ENCODE measurements around the gene NMU. TPM values are rescaled to one million over a fixed set of nuclear protein-coding genes. Genes with fewer than 3 reads are reported as not detected.
"Not testable (repeated sequence)": the region's sequence is repeated elsewhere in the genome, so short reads cannot be mapped to it uniquely, and the experiment has no call there.

NMU gene
- total and polyA plus RNA-seq, 3 donors from 2014 or later, result 0.58 to 6.3 (median 4.3) TPM

DNA sequence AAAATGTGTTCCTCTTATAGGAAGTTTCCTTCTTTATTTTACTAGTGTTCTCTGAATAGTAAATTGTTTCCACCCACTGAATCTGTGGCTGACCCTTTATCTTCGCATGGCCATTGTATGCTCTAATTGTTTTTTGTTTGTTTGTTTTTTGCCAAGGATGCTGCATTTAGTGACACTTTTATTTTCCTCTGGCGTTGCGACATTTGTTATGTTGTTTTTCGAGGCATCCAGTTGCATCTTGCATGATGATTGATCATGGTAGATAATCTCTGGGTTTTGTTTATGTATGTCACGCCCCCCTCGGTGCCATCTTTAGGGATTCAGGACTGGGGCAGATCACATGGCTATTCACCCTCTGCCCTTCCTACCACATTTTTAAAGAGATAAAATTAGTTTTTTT lies 2.2 kb downstream of the NMU start:
- no peak overlapping the region for H3K4me3 ChIP-seq
- H3K9me3 ChIP-seq, result no peaks in the 10 kb centered on the region
- H3K36me3 ChIP-seq (ENCODE audit: low read depth, missing control alignments), result no peaks in the 10 kb centered on the region
- no peak for TF ChIP-seq POLR2A (IDR thresholded peaks at IDR 0.05)
- TF ChIP-seq, protein P1, sequence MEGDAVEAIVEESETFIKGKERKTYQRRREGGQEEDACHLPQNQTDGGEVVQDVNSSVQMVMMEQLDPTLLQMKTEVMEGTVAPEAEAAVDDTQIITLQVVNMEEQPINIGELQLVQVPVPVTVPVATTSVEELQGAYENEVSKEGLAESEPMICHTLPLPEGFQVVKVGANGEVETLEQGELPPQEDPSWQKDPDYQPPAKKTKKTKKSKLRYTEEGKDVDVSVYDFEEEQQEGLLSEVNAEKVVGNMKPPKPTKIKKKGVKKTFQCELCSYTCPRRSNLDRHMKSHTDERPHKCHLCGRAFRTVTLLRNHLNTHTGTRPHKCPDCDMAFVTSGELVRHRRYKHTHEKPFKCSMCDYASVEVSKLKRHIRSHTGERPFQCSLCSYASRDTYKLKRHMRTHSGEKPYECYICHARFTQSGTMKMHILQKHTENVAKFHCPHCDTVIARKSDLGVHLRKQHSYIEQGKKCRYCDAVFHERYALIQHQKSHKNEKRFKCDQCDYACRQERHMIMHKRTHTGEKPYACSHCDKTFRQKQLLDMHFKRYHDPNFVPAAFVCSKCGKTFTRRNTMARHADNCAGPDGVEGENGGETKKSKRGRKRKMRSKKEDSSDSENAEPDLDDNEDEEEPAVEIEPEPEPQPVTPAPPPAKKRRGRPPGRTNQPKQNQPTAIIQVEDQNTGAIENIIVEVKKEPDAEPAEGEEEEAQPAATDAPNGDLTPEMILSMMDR (IDR thresholded peaks at IDR 0.05), result no peak
- no peak for DNase-seq
- no peak overlapping the region for H3K27ac ChIP-seq
- intact Hi-C loops (cut with DNase I; ENCODE audit: low total_unique reads), result no loop called here
- 69 to 76% methylated on average over 6 of the region's 6 CpGs for WGBS, 2 donors
- no peaks in the 10 kb centered on the region for H3K4me1 ChIP-seq
- no peaks in the 10 kb centered on the region for H3K27me3 ChIP-seq

DNA sequence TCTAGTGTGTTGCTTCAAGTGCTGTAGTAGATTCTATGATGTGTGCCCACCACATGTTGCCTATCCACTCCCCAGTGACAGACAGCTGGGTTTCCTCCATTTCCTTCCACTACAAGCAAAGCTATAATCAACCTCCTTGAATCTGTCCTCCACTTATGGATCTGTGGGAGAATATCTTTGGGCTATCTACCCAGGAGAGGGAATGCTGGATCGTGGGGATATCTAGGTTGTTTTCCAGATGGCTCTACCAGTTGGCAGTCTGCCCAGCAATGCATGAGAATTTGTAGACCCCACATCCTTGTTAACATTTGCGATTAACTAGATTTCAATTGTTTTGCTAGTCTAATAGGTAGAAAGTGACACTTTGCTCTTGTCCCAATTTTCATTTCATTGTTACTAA lies 10.3 kb downstream of the NMU start:
- Histone ChIP-seq H3K27ac (no peak overlapping the region), H3K9me3 (no peaks in the 10 kb centered on the region), H3K4me3 (no peak overlapping the region), H3K4me1 (no peaks in the 10 kb centered on the region), H3K36me3 (ENCODE audit: low read depth, missing control alignments) (no peaks in the 10 kb centered on the region), H3K27me3 (no peaks in the 10 kb centered on the region)
- TF ChIP-seq, protein P1 (IDR thresholded peaks at IDR 0.05), result no peak
- TF ChIP-seq POLR2A (IDR thresholded peaks at IDR 0.05), result no peak
- 50 to 63% methylated on average over 2 of the region's 2 CpGs for WGBS, 2 donors
- intact Hi-C loops (cut with DNase I; ENCODE audit: low total_unique reads), result no loop called here
- DNase-seq, result no peak

DNA sequence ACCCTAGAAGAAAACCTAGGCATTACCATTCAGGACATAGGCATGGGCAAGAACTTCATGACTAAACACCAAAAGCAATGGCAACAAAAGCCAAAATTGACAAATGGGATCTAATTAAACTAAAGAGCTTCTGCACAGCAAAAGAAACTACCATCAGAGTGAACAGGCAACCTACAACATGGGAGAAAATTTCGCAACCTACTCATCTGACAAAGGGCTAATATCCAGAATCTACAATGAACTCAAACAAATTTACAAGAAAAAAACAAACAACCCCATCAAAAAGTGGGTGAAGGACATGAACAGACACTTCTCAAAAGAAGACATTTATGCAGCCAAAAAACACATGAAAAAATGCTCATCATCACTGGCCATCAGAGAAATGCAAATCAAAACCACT lies 12.0 kb downstream of the NMU start:
- 60 to 86% methylated on average over 1 of the region's 1 CpG for WGBS, 2 donors
- H3K4me3 ChIP-seq; H3K27ac ChIP-seq; H3K36me3 ChIP-seq (ENCODE audit: low read depth, missing control alignments); H3K4me1 ChIP-seq; DNase-seq; H3K27me3 ChIP-seq; H3K9me3 ChIP-seq; intact Hi-C loops (cut with DNase I; ENCODE audit: low total_unique reads): not testable (repeated sequence)

DNA sequence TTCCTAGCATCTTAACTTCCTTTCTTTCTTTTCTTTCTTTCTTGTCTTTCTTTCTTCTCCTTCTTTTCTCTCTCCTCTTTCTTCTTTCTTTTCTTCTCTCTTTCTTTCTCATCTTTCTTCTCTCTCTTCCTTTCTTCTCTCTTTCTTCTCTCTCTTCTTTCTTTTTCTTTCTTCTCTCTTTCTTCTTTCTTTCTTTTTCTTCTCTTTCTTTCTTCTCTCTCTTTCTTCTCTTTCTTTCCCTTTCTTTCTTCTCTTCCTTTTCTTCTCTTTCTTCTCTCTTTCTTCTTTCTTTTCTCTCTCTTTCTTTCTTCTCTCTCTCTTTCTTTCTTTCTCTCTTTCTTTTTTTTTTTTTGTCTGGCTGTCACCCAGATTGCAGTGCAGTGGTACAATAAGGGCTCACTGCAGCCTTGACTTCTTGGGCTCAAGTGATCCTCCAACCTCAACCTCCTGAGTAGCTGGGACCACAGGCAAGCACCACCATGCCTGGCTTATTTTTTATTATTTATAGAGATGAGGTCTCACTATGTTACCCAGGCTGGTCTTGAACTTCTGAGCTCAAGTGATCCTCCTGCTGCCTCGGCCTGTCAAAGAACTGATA lies 17.5 kb downstream of the NMU start:
- intact Hi-C loops (cut with DNase I; ENCODE audit: low total_unique reads), result no loop called here
- H3K27me3 ChIP-seq, result no peaks in the 10 kb centered on the region
- H3K36me3 ChIP-seq (ENCODE audit: low read depth, missing control alignments), result no peaks in the 10 kb centered on the region
- 67 to 88% methylated on average over 1 of the region's 1 CpG for WGBS, 2 donors
- H3K9me3 ChIP-seq, result no peaks in the 10 kb centered on the region
- H3K4me3 ChIP-seq, result no peak overlapping the region
- DNase-seq, result no peak
- no peak overlapping the region for H3K27ac ChIP-seq
- no peaks in the 10 kb centered on the region for H3K4me1 ChIP-seq
- TF ChIP-seq, protein P1 (IDR thresholded peaks at IDR 0.05), result no peak
- no peak for TF ChIP-seq POLR2A (IDR thresholded peaks at IDR 0.05)

DNA sequence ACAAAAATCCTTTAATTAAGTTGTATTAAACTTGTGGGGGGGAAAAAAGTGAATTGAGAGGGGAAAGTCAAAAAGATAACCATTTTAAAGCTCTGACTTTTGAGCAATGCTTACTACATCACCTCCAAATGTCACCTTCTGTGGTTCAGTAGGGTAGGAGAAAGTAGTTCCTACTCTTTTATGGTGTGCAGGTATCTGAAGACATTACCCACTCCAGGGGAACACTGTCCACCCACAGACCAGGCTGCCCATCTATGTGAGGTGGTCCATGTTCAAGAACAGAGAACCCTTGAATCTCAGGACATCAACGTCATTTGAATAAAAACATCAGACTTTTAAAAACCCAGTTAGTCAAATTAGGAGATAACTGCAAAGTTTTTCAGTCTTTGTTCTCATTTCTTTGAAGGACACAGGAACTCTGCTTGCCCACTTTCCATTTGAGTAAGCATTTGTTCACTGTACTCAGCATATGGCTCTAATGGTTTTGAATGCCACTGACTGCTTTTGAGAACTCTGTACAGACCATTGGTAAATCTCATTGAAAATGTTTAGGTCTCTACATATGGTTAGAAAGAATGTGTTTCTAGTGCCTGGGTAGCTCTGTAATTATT lies 18.4 kb downstream of the NMU start:
- 75 to 77% methylated on average over 1 of the region's 1 CpG for WGBS, 2 donors
- intact Hi-C loops (cut with DNase I; ENCODE audit: low total_unique reads), result no loop called here
- Histone ChIP-seq H3K4me1 (no peaks in the 10 kb centered on the region), H3K4me3 (no peak overlapping the region), H3K27me3 (no peaks in the 10 kb centered on the region), H3K36me3 (ENCODE audit: low read depth, missing control alignments) (no peaks in the 10 kb centered on the region), H3K9me3 (no peaks in the 10 kb centered on the region), H3K27ac (no peak overlapping the region)
- TF ChIP-seq, protein P1 (IDR thresholded peaks at IDR 0.05), result no peak
- TF ChIP-seq POLR2A (IDR thresholded peaks at IDR 0.05), result no peak
- no peak for DNase-seq

All from testis (tissue), 3 donors.